HG03558 (cell line): ENCODE measurements around the gene RPL18A.

ENCODE experiments used
- ATAC-seq: cut with Tn5 transposase; IDR thresholded peaks from one replicate; pipeline ENCODE4 v1.9.1; 2021; ENCODE audit warnings: moderate number of reproducible peaks; ENCODE audit not compliant: unreplicated experiment; ENCODE audit errors: extremely low read depth

RPL18A gene

DNA sequence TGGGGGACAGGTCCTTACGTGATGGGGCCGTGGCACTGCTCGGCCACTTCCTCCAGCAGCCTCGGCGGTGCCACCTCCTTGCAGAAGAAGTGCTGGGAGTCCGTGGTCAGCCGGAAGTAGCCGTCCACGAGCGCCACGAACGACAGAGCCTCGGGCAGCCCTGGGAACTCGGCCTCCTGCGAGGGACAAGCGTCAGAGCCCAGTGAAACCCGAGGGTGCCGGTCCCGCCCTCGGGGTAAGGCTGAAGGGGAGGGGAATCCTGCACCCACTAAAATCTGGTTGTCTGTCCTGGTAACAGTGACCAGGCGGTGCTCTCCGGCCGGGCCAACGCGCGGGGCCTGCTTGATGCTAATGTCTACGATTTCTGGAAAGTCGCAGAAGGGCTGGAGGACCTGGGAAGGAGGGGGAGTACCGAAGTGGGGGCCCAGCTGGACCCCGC lies 18.3 kb upstream of the RPL18A start:
- ATAC-seq: no peak

DNA sequence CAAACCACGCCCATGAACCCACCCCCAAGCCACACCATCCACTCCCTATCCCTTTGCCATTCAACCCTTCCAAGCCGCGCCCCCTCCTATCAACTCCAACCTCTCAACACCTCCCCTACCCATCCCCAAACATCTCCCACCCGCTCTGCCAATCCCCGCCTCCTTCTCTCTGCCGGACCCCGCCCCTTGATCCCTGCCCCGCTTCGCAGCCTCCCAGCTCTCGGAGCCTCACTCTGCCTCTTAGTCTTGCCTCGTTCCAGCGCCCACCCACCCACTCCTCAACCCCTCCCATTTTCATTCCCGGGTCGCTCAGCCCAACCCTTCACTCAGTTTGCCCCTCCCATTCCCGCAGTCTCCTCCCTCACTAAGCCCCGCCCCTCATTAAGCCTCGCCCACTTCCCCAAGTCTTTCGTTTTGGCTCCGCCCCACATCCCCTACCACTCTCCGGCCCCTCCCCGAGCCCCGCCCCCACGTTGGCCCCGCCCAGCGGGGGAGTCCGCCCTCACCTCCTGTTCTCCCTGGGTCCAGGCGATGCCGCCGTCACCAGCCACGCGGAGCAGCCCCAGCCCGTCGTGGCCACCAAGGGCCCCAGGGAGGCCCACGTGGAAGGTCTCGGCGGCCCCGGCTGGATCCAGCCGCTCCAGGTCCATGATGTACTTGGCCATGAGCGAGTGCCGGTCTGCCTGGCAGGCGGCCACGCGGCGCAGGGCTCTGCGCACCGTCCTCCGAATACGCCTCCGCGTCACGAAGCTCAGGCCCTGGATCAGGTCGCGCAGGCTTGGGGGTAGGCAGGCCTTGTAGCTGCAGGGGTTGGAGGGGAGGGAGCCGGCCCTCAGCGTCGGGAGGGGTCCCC lies 17.7 kb upstream of the RPL18A start:
- ATAC-seq: no peak

DNA sequence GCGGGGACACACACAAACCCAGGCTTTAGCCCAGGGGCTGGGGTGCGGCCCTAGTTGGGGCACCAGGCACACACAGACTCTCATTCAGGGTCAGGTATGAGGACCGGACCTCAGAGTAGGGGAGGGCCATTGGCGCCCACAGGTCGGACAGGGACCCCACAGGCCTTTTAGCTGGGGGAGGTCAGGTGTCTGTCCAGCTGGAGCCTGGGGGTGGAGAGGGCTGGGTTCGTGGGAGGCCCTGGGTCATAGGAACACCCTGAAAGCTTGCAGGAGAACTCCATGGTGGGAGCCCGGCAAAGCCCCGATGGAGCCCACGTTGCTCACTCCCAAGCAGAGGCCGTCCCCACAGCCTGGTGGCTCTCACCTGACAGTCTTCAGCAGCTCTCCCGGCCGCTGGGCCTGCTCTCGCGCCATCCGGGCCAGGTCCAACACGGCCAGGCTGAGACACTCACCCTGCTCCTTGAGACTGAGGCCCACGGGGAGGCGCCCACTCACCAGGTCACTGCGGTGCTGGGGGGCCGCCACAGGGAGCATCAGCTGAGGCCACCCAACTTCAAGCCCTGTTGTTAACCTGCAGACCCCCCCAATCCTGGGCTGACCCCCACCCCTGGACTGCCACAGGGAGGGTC lies 16.9 kb upstream of the RPL18A start:
- no peak for ATAC-seq

DNA sequence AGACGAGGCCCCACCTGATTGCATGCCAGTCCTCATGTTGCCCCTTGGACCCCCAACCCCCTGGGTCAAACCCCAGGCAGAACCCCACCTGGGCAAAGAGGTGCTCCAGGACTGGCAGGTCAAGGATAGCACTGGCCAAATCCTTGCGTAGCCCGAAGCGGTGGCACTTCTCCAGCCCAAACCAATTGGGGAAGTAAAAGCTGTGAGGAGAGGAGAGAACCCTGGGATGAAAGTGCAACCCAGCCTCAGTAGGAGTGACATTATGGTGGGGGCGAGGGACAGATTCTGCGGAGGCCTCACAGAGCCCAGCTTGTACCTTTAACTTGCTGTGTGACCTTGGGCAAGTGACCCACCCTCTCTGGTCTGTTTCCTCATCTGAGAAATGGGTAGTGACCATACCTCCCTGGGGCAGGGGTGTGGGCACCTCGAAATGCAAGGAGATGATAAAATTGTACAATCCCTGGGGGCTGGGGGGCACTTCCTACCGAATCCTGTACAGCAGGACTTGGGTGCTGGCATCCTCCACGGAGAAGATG lies 16.4 kb upstream of the RPL18A start:
- ATAC-seq: no peak

DNA sequence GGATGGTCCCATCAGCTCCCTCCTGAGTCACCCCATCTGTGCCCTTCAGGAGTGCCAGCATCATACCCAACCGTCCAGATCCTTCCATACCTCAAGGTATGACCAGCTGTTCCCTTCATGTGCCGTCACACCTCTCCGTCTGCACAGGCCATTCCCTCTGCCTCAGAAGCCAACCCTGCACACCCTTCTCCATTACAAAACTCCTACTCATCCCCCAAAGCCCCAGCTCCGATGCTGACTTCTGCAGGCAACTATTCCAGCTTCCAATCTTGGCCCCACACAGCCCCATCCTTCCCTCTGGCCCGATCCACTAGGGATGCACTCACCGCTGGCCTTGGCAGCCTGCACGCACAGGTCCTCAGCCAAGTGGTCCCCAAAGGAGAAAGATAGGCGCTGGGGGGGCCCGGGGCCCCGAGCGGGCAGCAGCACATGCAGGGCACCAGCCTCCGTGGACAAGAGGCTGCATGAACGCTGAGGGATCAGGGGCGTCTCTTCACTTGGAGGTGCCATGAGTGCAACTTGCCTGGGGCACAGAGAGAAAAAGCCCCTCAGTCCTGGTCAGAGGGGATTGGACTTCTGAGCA lies 15.7 kb upstream of the RPL18A start:
- no peak for ATAC-seq

DNA sequence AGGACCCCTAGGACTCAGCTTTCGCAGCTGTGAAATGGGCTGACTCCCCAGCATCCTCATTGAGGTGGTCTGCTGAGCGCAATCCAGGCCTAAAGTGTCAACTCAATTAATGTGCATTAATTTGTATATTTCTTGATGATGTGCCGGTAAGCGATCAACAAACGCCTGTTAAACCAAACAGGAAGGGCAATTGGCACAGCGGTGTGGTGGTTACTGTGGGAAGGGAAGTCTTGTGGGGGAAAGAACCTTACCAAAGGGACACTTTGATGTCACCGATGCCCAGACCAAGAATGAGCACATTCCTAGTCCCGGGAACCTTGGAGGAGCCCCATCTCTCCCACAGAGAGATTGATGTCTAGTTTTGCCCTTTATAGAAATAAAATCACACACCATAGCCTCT lies 13.6 kb upstream of the RPL18A start:
- no peak for ATAC-seq

DNA sequence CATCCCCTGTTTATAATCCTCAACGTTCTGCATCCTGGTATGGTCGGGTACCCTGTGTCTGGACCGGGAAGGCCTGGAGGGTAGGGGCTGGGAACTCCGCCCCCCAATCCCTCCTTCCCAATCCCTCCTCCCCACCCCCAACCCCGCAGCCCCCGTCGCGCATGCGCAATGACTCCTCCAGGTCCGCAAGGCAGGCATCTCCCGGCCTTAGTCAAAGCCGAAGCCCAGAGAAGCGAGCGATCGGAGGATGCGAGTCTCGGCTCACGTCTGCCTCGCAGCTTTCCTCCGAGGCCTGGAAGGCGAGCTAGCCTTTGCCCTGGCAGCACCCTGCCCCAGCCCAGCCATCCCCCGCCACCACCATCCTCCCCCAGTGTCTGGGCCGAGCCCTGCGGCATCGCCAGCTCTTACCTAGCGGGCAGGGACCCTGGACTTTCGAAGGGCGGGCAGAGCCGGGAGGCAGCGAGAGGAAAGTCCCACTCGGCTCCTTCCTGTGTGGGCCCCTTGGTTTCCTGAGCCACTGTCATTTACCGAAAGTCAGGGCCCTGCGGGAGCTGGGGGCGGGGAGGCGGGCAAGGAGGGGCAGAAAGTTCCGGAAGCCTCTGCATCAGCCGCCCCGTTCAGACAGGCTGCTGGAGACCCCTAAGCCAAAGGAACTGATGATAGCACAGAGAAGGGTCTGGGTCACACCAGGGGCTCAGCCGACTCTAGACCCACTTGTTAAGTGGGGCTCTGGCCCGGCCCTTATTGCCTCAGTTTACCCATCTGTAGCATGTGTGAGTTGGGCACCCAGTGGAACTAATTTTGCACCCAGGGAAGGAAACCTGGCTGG lies 12.0 kb upstream of the RPL18A start, which contains the start of gene JAK3:
TSS of gene JAK3 (minus strand) at position 445 of the 829 bp plus-strand sequence. CDS start 3,565 bp downstream, outside the sequence.
- no peak for ATAC-seq

DNA sequence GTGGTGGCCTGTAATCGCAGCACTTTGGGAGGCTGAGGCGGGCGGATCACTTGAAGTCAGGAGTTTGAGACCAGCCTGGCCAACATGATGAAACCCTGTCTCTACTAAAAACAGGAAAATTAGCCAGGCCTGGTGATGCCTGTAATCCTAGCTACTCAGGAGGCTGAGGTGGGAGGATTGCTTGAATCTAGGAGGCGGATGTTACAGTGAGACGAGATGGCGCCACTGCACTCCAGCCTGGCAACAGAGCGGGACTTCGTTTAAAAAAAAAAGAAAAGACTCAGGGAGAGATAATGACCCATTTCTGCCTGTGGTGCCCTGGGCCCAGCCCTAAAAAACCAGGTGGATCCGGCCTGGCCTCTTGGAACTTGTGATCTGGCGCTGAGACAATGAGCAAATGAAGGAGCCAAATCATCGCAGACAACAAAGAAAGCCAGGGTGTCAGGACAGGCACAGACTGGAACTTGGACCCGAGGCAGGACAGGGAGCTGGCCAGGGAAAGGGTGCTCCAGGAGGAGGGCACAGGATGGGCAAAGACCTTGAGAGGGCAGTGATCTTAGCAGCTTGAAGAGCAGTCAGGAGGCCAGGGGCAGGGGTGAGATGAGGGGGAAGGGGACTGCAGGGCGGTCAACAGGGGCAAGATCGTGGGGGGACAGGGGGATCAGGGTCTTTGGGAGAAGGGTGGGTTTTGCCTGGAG lies 11.0 kb upstream of the RPL18A start:
- no peak for ATAC-seq

DNA sequence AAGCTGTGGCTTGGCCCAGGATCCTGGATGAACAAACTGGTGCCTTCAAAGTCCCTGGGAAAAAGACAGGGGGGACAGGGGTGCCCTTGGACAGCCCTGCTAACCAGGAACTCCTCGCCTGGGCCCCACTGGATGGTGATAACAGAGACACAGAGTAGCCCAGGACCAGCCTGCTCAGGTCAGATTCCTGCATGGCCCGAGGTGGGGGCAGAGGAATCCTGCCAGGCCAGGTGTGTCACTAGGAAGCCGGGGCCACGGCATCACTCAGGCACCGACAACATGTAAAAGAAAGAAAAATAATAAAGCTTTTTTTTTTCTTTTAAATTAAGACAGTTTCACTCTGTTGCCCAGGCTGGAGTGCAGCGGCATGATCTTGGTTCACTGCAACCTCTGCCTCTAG lies 5.6 kb upstream of the RPL18A start:
- ATAC-seq: no peak

DNA sequence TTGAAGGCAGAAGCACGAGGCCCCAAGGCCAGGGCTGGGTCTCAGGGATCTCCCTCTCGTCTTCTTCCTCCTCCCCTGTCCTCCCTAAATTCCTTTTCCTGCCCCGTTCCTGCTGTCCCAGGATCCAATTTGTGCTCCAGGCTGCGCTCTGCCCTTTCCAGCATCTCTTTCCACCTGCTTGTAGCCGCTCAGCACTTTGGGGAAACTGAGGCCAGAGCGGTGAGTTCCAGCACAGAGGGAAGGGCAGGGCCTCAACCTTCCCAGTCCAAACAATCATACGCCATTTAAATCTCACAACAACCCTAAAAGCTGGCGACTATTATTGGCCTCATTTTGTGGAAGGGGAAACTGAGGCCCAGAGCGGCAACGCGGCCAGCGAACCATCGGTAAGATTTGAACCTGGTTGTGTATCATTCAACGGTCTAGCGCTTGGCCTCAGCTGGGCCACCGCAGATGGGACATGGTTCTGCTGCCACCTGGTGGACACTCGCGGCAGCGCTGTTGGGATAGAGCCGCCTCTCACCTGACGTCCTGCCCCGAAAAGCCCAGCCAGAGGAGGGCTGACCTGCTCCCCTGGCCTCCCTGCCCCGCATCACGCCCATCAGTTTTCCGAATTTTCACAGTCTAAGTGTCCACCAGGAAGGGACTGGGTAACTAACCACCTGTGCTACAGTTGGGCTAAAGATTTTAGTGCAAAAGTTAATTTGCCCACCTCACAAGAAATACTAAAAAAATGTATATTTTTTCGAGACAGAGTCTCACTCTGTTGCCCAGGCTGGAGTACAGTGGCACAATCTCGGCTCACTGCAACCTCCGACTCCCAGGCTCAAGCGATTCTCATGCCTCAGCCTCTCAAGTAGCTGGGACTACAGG lies 4.2 kb upstream of the RPL18A start:
- ATAC-seq: no peak

DNA sequence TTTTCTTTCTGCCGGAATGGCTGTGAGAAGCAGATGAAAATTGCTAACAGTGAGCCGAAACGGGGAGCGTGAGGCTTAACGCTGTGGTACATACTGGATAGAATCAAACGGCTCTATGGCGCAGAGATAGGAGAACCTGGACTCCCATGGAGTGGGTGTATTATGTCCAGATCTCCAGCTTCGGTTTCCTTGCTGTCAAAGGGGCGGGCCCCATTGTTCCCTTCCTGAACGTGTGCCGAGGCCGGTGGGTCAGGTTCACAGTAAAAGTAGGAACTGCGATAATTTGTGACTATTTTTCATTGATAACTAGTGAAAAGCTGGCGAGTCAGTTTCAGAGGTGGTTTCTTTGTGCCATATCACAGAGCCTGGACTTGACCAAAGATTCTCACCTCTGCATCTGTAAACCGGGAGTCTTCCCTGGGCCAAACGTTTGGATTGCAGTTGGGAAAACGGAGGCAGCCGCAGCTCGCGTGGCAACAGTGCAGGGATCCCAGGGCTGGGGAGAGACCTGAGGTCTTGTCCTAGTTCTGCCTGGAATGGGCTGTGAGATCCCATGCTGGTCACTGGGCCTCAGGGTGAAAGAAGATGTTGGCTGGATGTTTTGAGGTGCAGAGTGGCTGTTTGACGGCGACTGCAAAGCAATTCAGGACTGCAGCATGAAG lies 752 bp downstream of the RPL18A start:
- ATAC-seq: no peak

DNA sequence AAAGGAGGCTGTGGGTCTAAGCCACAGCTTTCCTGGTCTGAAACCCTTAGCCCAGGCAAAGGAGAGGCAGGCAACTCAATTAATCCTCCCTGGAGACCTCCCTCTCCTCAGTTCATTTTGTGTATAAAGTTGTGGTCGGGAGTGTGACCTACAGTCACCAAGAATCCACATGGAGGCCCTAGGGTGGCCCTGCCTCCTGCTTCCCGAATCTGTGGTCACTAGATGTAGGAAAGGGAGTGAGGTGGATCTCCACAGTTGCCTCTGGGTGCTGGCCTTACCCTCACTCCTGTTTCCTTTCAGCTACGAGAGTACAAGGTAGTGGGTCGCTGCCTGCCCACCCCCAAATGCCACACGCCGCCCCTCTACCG lies 1.3 kb downstream of the RPL18A start:
- no peak for ATAC-seq

DNA sequence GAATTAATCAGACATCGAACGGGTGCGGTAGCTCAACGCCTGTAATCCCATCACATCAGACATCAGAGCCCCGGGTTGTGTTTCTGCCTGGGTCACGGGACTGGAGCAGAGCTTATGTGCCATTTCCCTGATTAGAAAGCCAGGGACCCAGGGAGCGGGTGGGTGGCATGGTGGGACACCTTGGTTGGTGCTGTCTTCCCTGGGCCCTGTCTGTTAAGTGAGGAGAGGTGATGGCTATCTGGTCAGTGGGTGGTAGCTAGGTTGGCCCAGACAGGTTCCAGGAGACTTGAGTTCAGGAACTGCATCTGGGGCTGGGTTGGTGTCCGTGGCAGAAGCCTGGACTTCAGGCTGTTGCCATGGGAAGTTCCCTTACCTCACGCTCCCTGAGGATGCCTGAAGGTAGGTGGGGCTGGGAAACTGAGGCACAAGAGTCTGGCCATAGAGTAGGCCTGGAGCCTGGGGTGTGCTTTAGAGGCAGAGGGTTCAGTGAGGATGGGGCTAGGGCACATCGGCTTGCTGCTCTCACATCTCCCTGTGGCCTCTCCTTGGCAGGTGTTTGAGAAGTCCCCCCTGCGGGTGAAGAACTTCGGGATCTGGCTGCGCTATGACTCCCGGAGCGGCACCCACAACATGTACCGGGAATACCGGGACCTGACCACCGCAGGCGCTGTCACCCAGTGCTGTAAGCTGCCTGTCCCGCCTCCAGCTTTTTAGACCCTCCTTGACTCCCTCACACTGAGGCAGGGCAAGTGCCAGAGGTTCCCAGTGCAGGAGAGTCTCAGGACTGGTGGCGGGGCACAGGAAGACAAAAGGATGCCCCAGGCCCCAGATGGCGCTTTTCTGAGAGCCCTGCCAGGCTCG lies 2.1 kb downstream of the RPL18A start:
- no peak for ATAC-seq

DNA sequence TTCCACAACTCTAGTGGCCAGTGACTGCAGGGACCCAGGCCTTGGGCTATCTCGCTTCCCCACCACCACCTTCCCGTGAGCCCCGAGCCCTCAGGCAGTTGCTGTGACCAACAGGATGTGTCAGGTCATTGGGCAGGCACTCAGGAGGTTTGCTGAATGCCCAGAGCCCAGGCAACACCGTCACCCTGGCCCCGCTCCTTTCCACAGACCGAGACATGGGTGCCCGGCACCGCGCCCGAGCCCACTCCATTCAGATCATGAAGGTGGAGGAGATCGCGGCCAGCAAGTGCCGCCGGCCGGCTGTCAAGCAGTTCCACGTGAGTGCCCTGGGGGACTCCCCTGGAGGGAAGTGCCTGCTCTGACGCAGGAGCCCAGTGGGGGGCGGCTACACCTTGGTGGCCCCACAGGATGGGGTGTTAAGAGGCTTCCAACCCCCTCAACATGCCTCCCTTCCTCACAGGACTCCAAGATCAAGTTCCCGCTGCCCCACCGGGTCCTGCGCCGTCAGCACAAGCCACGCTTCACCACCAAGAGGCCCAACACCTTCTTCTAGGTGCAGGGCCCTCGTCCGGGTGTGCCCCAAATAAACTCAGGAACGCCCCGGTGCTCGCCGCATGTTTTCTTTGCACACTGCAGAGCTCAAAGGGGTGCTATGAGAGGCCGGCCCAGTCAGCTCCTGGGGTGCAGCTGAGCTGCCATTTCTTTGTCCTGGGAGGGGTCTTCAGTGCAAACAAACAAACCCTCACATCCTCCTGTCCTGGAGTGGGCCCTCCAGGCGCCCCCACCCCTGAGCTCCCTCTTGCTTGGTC lies 3.2 kb downstream of the RPL18A start:
- no peak for ATAC-seq

DNA sequence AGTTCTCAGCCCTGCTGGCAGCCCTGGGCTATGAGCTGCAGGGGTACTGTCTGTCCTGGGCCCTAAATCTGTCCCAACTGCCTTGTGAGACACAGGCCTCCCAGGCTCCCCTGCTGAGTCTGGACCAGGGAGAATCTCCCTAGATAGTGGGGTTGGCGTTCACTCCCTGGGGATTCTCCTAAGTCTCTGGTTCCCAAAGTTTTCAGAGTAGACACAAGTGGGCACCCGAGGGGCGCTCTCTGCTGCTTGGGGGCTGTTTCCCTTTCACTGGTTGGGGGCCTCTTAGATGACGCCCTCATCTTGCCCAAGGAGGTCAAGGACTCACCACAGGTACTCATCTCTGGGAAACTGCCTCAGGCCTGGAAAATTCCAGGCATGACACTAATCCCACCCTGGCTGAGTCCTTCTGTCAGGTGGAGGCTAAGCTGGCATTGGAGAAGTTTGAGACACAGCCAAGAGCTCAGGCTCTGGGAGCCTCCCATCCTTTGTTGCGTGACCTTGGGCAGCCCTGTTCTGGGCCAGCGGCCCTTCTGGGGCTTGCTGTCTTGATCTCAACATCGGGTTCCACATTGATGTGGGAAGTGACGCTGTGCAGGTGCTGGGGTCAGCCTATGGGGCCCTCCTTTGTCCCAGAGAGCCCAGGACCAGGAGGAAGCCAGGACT lies 3.9 kb downstream of the RPL18A start:
- no peak for ATAC-seq
